ENCODE results near the gene ARL4C.

The ARL4C gene

GRCh38 chr2:234446404-234447076 lies 50.3 kb downstream of the ARL4C start:
- Histone ChIP-seq H2BK120ac (ENCODE audit: low read depth, low read length) (no peak overlapping the region), H2BK5ac (ENCODE audit: low read length) (no peak overlapping the region), H3K56ac (ENCODE audit: low read length) (no peak overlapping the region), H3K18ac (ENCODE audit: low read length) (no peak overlapping the region), H3K23ac (ENCODE audit: low read length) (no peak overlapping the region), H4K8ac (ENCODE audit: low read depth, low read length) (no peak overlapping the region), H3K4ac (ENCODE audit: low read depth, low read length) (peak overlapping the region; percentile 7), H3K27me3 (ENCODE audit: insufficient read depth, low read length, poor library complexity) (no peaks in the 10 kb centered on the region), H3K36me3 (ENCODE audit: control insufficient read depth, insufficient read depth, low read length) (no peaks in the 10 kb centered on the region), H2AK5ac (ENCODE audit: low read length) (no peak overlapping the region), H4K5ac (ENCODE audit: low read length) (no peak overlapping the region), H2BK15ac (replicated peaks; ENCODE audit: low read depth) (no peak overlapping the region), H3K4me3 (ENCODE audit: low read length) (no peak overlapping the region), H3K9ac (ENCODE audit: low read length) (no peak overlapping the region), H3K79me1 (ENCODE audit: low read length) (no peaks in the 10 kb centered on the region), H3K79me2 (ENCODE audit: control insufficient read depth, insufficient read depth, low read length) (no peaks in the 10 kb centered on the region), H3K4me2 (ENCODE audit: low read length) (no peak overlapping the region), H3K27ac (ENCODE audit: low read depth, low read length) (no peak overlapping the region), H3K4me1 (ENCODE audit: control insufficient read depth, low read depth, low read length) (no peaks in the 10 kb centered on the region)
- no peak for DNase-seq
- WGBS (ENCODE audit: extremely low coverage, insufficient coverage, low lambda C conversion rate), result 100% methylated on average over 1 of the region's 18 CpGs

GRCh38 chr2:234444893-234445292 lies 52.0 kb downstream of the ARL4C start:
- Histone ChIP-seq H2AK5ac (ENCODE audit: low read length) (no peak overlapping the region), H3K4me3 (ENCODE audit: low read length) (no peak overlapping the region), H2BK15ac (replicated peaks; ENCODE audit: low read depth) (no peak overlapping the region), H3K4ac (ENCODE audit: low read depth, low read length) (no peak overlapping the region), H3K4me2 (ENCODE audit: low read length) (no peak overlapping the region), H3K18ac (ENCODE audit: low read length) (no peak overlapping the region), H2BK120ac (ENCODE audit: low read depth, low read length) (no peak overlapping the region), H3K9ac (ENCODE audit: low read length) (no peak overlapping the region), H2BK5ac (ENCODE audit: low read length) (no peak overlapping the region), H3K27me3 (ENCODE audit: insufficient read depth, low read length, poor library complexity) (no peaks in the 10 kb centered on the region), H3K79me1 (ENCODE audit: low read length) (no peaks in the 10 kb centered on the region), H3K27ac (ENCODE audit: low read depth, low read length) (no peak overlapping the region), H3K4me1 (ENCODE audit: control insufficient read depth, low read depth, low read length) (no peaks in the 10 kb centered on the region), H3K79me2 (ENCODE audit: control insufficient read depth, insufficient read depth, low read length) (no peaks in the 10 kb centered on the region), H4K5ac (ENCODE audit: low read length) (no peak overlapping the region), H3K56ac (ENCODE audit: low read length) (no peak overlapping the region), H3K23ac (ENCODE audit: low read length) (no peak overlapping the region), H4K8ac (ENCODE audit: low read depth, low read length) (no peak overlapping the region), H3K36me3 (ENCODE audit: control insufficient read depth, insufficient read depth, low read length) (no peaks in the 10 kb centered on the region)
- DNase-seq, result no peak
- no CpG with 5 or more reads among the region's 10 CpGs for WGBS (ENCODE audit: extremely low coverage, insufficient coverage, low lambda C conversion rate)

GRCh38 chr2:234444242-234444730 lies 52.6 kb downstream of the ARL4C start:
- Histone ChIP-seq H3K56ac (ENCODE audit: low read length) (no peak overlapping the region), H2BK120ac (ENCODE audit: low read depth, low read length) (no peak overlapping the region), H3K79me2 (ENCODE audit: control insufficient read depth, insufficient read depth, low read length) (no peaks in the 10 kb centered on the region), H3K36me3 (ENCODE audit: control insufficient read depth, insufficient read depth, low read length) (no peaks in the 10 kb centered on the region), H2AK5ac (ENCODE audit: low read length) (no peak overlapping the region), H3K23ac (ENCODE audit: low read length) (no peak overlapping the region), H2BK5ac (ENCODE audit: low read length) (no peak overlapping the region), H3K27ac (ENCODE audit: low read depth, low read length) (no peak overlapping the region), H3K27me3 (ENCODE audit: insufficient read depth, low read length, poor library complexity) (no peaks in the 10 kb centered on the region), H4K5ac (ENCODE audit: low read length) (no peak overlapping the region), H3K4me3 (ENCODE audit: low read length) (no peak overlapping the region), H3K18ac (ENCODE audit: low read length) (no peak overlapping the region), H2BK15ac (replicated peaks; ENCODE audit: low read depth) (no peak overlapping the region), H3K79me1 (ENCODE audit: low read length) (no peaks in the 10 kb centered on the region), H4K8ac (ENCODE audit: low read depth, low read length) (no peak overlapping the region), H3K4me1 (ENCODE audit: control insufficient read depth, low read depth, low read length) (no peaks in the 10 kb centered on the region), H3K4ac (ENCODE audit: low read depth, low read length) (no peak overlapping the region), H3K4me2 (ENCODE audit: low read length) (no peak overlapping the region), H3K9ac (ENCODE audit: low read length) (no peak overlapping the region)
- no peak for DNase-seq
- no CpG with 5 or more reads among the region's 4 CpGs for WGBS (ENCODE audit: extremely low coverage, insufficient coverage, low lambda C conversion rate)

Data from mesendoderm (in vitro differentiated cells).